Prostate gland (tissue), 2 donors: ENCODE results near the gene PKMYT1.
"Not testable (repeated sequence)": the region's sequence is repeated elsewhere in the genome, so short reads cannot be mapped to it uniquely, and the experiment has no call there.

Experiments
- CTCF ChIP-seq, 4 experiments: fragments of 200-600 bp in 2 of 4; fragments of 450-650 bp in 2 of 4; sonication (generic) in 2 of 4; IDR thresholded peaks; 1 replicate in 3 of 4; 2 replicates in 1 of 4; pipeline ENCODE4 v1.5.1; 2016 to 2019; ENCODE audit warnings: antibody characterized with exemption in 4 of 4, mild to moderate bottlenecking in 2 of 4, moderate library complexity in 2 of 4
- POLR2A ChIP-seq: fragments of 450-650 bp; IDR thresholded peaks from one replicate; pipeline ENCODE4 v1.6.1; 2016; ENCODE audit warnings: antibody characterized with exemption, mild to moderate bottlenecking
- POLR2AphosphoS5 ChIP-seq: sonication (generic); formaldehyde crosslinking; IDR thresholded peaks from one replicate; pipeline ENCODE4 v1.6.1; 2017; ENCODE audit warnings: antibody characterized with exemption

DNA sequence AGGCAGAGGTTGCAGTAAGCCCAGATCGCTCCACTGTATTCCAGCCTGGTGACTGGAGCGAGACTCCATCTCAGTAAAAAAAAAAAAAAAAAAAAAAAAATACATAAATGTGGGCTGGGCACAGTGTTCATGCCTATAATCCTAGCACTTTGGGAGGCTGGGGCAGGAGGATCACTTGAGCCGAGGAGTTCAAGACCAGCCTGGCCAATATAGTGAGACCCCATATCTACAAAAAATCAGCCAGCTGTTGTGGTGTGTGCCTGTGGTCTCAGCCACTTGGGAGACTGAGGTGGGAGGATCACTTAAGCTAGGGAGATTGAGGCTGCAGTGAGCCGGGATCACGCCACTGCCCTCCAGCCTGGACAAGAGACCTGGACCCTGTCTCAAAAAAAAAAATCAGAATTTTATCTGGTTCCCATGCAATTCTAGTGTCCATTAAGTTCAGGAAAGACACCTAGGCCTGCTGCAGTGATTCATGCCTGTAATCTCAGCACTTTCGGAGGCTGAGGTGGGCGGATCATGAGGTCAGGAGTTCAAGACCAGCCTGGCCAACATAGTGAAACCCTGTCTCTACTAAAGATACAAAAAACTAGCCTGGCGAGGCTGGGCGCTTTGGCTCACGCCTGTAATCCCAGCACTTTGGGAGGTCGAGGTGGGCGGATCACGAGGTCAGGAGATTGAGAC, 48.9 kb downstream of the PKMYT1 start:
- TF ChIP-seq CTCF (IDR thresholded peaks at IDR 0.05); POLR2AphosphoS5; POLR2A: not testable (repeated sequence)
